Adipose tissue (tissue), 3 donors: ENCODE data around the gene PDRG1. TPM values are rescaled to one million over a fixed set of nuclear protein-coding genes. Genes with fewer than 3 reads are reported as not detected.

Source experiments
- polyA plus RNA-seq, 3 donors: library from polyadenylated mRNA; stranded (reverse); fragments of 200-250 nt; gene quantifications; one replicate each; pipeline ENCODE4 v1.2.3, GENCODE V29; 2013
- donor health status: healthy with polysubstance abuse.
- donor health status: Bipolar disorder and iron deficiency.
- donor health status: healthy.

The PDRG1 gene
- polyA plus RNA-seq, 3 donors = 7.7 to 8.1 (median 7.9) TPM

Other genes with a start within 250 kb of the PDRG1 start
- 10 to 100 TPM; 30.8 to 64.4 (median 63.7) TPM for gene BCL2L1, start 229.2 kb downstream of the PDRG1 start, polyA plus RNA-seq
- under 1 TPM; 0.33 to 0.90 (median 0.56) TPM for gene TPX2, start 212.8 kb downstream of the PDRG1 start, polyA plus RNA-seq
- gene MYLK2, start 132.7 kb downstream of the PDRG1 start, polyA plus RNA-seq = 10 to 100 TPM in 1 of 3 donors, under 1 TPM in 1, not detected in 1; 0.04 to 13.3 TPM
- gene FOXS1, start 106.4 kb downstream of the PDRG1 start, polyA plus RNA-seq = 1 to 10 TPM in 1 of 3 donors, under 1 TPM in 2; 0.16 to 2.6 (median 0.22) TPM
- gene DUSP15, start 81.5 kb downstream of the PDRG1 start, polyA plus RNA-seq = 1 to 10 TPM; 1.1 to 1.5 (median 1.5) TPM
- gene TTLL9, start 81.4 kb downstream of the PDRG1 start, polyA plus RNA-seq = under 1 TPM in 2 of 3 donors, not detected in 1; 0.06 to 0.26 TPM
- gene XKR7, start 16.1 kb upstream of the PDRG1 start, polyA plus RNA-seq = under 1 TPM in 2 of 3 donors, not detected in 1; under 0.01 to 0.15 TPM
- gene CCM2L, start 58.4 kb upstream of the PDRG1 start, polyA plus RNA-seq = 10 to 100 TPM in 2 of 3 donors, 1 to 10 TPM in 1; 1.8 to 16.0 (median 11.2) TPM
- gene HCK, start 100.2 kb upstream of the PDRG1 start, polyA plus RNA-seq = 10 to 100 TPM in 2 of 3 donors, 1 to 10 TPM in 1; 2.9 to 30.9 (median 26.2) TPM
- gene TM9SF4, start 157.7 kb upstream of the PDRG1 start, polyA plus RNA-seq = 10 to 100 TPM; 13.7 to 25.9 (median 19.2) TPM